ENCODE data around the gene HMMR. TPM values are rescaled to one million over a fixed set of nuclear protein-coding genes. Genes with fewer than 3 reads are reported as not detected.

HMMR gene
- total and polyA plus RNA-seq, 2 experiments from 2014 or later = 77.9 to 163 TPM

- DNase-seq (ENCODE audit: low spot score) (no peak), ATAC-seq (no peak)
- no peaks in the 10 kb centered on the region for H3K27me3 Mint-ChIP-seq (ENCODE audit: insufficient read depth, low read depth, poor library complexity)
- H3K4me1 ChIP-seq (ENCODE audit: insufficient read depth) = no peaks in the 10 kb centered on the region
- TF ChIP-seq NANOG (IDR thresholded peaks at IDR 0.05; ENCODE audit: borderline replicate concordance) (no peak), REST (IDR thresholded peaks at IDR 0.05; ENCODE audit: unreplicated experiment) (no peak), EZH2phosphoT487 (IDR thresholded peaks at IDR 0.05; ENCODE audit: unreplicated experiment) (no peak), ZNF462 (CRISPR knock-in tag; IDR thresholded peaks at IDR 0.05) (no peak), ZNF331 (CRISPR knock-in tag; IDR thresholded peaks at IDR 0.05; ENCODE audit: low read depth) (no peak), JUNB (IDR thresholded peaks at IDR 0.05; ENCODE audit: unreplicated experiment) (no peak)
- no peaks in the 10 kb centered on the region for H3K9me3 Mint-ChIP-seq
- no peak overlapping the region for H2AFZ ChIP-seq
- H3K4me1 Mint-ChIP-seq = no peaks in the 10 kb centered on the region
- no peak overlapping the region for H3K27ac ChIP-seq (ENCODE audit: low read depth)
- H3K27ac Mint-ChIP-seq = no peak overlapping the region
- H3K79me2 ChIP-seq (replicated peaks; ENCODE audit: insufficient read depth) = no peaks in the 10 kb centered on the region
- H3K4me2 ChIP-seq = no peak overlapping the region
- peaks cover 91% of the 10 kb centered on the region for H3K36me3 ChIP-seq (ENCODE audit: insufficient read depth)
- H3K9me2 ChIP-seq (ENCODE audit: insufficient read depth) = no peaks in the 10 kb centered on the region
- H3F3A ChIP-seq (replicated peaks; ENCODE audit: low read depth) = no peaks in the 10 kb centered on the region
- H4K20me1 ChIP-seq (replicated peaks; ENCODE audit: insufficient read depth) = no peaks in the 10 kb centered on the region; the same call in 1 of the 2 replicates
- H3K4me3 Mint-ChIP-seq = no peak overlapping the region
- H3K27me3 ChIP-seq (ENCODE audit: insufficient read depth) = no peaks in the 10 kb centered on the region
- H3K36me3 Mint-ChIP-seq (ENCODE audit: low read depth) = peaks cover 90% of the 10 kb centered on the region
- H3K4me3 ChIP-seq = no peak overlapping the region
Observed at GRCh38 chr5:163473635-163474243, 13.3 kb downstream of the HMMR start.

All from GM23338 (cell line).